GM12874 (cell line): ENCODE data around the gene CACNA2D4.

Experiments used
- TF ChIP-seq, protein P1 (sequence below): IDR thresholded peaks from 2 replicates; pipeline ENCODE4 v1.5.1; 2011; ENCODE audit warnings: low read depth, mild to moderate bottlenecking, control low read depth, low read length, moderate library complexity; ENCODE audit not compliant: insufficient read depth

Gene CACNA2D4

DNA sequence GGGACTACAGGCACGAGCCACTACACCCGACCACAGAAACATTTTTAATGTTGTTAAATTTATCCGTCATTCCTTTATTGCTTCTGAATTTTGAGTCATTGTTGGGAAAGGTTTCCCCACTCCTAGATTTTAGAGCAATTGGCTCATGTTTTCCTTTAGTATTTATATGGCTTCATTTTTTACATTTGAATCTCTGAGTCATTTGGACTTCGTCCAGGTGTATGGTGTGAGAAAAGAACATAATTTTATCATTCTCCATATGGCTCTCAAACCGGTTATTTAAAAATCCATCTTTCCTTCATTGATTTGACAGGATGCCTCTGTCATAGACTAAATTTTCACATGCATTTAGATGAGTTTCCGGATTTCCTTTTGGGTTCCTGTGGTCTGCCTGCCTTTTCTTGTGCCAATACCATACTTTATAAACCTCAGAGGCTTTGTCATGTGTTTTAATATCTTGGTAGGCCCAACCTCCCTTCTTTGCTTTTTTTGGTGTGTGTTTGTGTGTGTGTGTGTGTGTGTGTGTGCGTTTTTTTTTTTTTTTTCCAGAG is 67.2 kb downstream of the CACNA2D4 start:
- TF ChIP-seq, protein P1, sequence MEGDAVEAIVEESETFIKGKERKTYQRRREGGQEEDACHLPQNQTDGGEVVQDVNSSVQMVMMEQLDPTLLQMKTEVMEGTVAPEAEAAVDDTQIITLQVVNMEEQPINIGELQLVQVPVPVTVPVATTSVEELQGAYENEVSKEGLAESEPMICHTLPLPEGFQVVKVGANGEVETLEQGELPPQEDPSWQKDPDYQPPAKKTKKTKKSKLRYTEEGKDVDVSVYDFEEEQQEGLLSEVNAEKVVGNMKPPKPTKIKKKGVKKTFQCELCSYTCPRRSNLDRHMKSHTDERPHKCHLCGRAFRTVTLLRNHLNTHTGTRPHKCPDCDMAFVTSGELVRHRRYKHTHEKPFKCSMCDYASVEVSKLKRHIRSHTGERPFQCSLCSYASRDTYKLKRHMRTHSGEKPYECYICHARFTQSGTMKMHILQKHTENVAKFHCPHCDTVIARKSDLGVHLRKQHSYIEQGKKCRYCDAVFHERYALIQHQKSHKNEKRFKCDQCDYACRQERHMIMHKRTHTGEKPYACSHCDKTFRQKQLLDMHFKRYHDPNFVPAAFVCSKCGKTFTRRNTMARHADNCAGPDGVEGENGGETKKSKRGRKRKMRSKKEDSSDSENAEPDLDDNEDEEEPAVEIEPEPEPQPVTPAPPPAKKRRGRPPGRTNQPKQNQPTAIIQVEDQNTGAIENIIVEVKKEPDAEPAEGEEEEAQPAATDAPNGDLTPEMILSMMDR, result no peak

DNA sequence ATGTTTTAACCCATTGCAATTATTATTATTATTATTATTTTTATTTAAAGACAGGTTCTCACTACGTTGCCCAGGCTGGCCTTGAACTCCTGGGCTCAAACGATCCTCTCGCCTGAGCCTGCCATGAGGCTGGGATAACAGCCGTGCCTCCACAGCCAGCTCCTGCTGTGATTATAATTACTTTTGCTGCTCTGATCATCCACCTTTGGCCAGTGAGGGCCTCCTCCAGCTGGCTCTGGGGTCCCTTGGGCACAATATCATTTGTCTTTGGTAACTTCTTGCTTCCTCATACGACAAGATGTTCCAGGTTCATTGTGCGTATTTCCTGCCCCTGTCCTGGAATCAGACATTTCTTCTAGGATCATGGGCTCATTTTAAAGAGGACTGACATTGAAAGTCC is 69.7 kb downstream of the CACNA2D4 start:
- TF ChIP-seq, protein P1, result no peak

DNA sequence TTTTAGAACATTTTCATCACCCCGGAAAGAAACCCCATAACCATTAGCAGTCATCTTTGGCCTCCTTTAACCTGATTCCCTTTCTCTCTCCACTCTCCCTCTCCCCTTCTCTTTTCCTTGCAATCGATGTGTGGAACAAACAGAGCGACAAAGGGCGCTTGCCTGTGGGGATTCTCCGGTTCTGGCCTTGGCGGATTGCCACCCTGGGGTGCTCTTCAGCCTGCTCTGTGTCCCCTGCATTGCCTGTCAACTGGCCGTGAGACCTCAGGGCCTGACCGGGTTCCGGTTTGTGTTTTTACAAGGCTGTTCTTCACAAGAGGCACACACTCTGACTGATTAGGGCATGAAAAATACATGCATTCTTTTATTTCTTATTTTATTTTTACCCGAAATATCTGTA is 70.3 kb downstream of the CACNA2D4 start:
- TF ChIP-seq, protein P1, result no peak

DNA sequence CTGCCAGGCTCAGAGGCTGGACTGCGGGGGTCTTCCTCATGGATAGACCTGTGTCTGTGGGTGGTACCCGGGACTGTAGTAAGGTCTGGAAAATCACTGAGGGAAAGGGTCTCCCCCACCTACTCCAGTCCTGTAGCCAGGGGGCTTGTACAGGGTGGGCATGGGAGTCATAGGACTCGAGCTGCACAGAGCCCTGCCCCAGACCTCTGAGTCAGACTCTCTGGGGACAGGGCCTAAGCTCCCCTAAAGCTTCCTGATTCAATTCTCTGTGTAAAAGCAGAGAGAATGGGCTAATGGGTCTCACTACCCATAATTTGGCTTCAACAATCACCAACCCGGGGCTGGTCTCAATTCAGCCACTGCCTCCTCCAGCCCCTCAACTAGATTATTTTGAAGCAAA is 71.0 kb downstream of the CACNA2D4 start:
- TF ChIP-seq, protein P1, result no peak

DNA sequence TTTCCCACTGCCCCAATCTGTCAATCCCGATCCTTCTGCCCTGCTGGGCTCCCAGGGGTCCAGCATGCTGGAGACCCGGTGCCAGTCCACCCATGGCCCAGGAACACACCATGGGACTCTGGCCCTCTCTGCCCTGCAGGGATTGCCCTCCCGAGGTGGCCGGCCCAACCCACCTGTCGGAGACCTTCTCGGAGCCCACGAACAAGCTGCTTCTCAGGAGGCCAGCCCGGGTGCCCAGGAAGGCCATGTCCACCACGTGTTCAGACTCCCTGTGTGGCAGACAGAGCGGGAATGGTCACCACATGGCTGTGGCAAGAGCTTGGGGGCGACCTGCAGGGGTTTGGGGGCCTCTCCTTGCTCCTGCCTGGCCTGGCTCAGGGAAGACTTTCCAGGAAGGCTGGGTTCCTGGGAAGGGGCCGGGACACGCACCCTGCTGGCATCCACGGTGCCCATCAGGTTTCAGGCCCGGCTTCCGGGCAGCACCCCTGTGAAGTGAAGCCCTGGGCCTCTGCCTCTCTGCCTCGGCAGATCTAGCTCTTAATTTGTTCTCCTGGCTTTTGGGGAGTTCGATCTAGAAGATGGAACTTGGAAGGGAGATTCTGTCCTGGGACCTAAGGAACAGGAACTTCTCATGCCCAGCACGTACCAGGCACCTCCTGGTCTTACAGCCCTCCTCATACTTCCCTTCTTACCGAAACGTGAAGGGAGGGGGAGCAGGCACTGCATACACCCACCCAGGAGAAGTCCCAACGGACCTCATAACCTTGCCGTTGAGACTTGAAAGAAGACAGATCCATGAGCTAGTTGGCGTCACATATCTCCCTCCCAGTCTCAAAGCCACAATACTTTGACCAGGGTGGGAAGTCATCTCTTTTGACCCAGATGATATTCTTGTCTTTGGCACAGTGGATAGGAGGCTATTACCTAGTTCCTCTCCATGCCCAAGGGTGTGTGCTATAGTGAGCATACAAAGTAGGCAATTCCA is 71.7 kb downstream of the CACNA2D4 start:
- TF ChIP-seq, protein P1, result no peak

DNA sequence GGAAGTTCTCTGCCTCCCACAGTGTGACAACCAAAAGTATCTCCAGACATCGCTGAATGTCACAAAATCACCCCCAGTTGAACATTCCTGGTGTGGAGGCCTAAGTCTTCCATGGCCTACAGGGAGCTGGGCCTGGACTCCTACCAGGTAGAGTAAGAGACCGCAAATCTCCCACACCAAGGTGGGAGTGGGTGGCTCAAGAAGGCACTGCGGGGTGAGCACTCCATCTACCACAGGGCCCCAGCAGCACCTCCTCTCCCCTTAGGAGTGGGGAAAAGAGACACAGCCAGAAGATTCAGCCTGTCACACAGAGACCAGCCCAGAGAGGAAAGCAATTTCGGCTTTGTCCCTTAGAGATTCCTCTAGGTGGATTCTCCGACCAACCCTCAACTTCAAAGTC is 72.6 kb downstream of the CACNA2D4 start:
- TF ChIP-seq, protein P1, result no peak

DNA sequence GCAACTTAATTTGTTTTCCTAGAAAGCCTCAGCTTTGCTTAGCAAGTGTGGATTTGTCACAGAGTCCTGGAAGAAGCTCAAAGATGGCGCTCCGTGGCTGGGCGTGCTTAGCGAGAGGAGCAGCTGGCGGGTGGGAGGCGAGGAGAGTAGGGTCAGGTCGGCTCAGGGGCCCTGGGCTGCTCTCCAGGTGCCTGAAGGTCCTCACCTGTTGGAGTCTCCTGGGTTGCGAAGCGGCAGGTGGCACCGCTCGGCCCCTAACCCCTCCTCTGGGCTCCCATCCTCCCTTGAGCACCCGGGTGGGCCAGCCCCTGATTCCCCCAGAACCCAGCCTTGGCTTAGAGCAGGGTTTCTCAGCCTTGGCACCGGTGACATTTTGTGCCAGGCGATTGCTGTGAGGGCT is 73.0 kb downstream of the CACNA2D4 start:
- TF ChIP-seq, protein P1, result no peak
